Activated T-cell treated with anti-CD3 and anti-CD28 coated beads, Interleukin-2, amount 50 U/mL, for 4 hours (primary cell): ENCODE results near the gene ATP10A. TPM values are rescaled to one million over a fixed set of nuclear protein-coding genes. Genes with fewer than 3 reads are reported as not detected.
"Not testable (repeated sequence)": the region's sequence is repeated elsewhere in the genome, so short reads cannot be mapped to it uniquely, and the experiment has no call there.

ENCODE experiments used
- ATAC-seq, 2 donors: fragments of 200-7000 bp; cut with Tn5 transposase; one replicate each; pipeline ENCODE4 v1.10.0; 2021
- DNase-seq: peaks from one replicate; pipeline ENCODE4 v3.0.0-alpha.2; 2020
- H3K27me3 Mint-ChIP-seq: one replicate; pipeline ENCODE4 v1.8.0; 2021; ENCODE audit warnings: low read depth, mixed read lengths
- H3K36me3 Mint-ChIP-seq: one replicate; pipeline ENCODE4 v1.8.0; 2022; ENCODE audit warnings: mixed read lengths; ENCODE audit not compliant: insufficient read depth
- H3K4me1 Mint-ChIP-seq: one replicate; pipeline ENCODE4 v1.8.0; 2021; ENCODE audit warnings: low read depth, mixed read lengths
- H3K4me3 Mint-ChIP-seq: one replicate; pipeline ENCODE4 v1.8.0; 2021; ENCODE audit warnings: mild to moderate bottlenecking, moderate library complexity, mixed read lengths
- H3K9me3 Mint-ChIP-seq: one replicate; pipeline ENCODE4 v1.8.0; 2021; ENCODE audit warnings: mixed read lengths
- total RNA-seq, 3 donors: library from RNA; stranded (reverse); gene quantifications; one replicate each; pipeline ENCODE4 v1.2.1, GENCODE V29; 2021

The ATP10A gene
- total RNA-seq, 3 donors from 2014 or later, result 27.0 to 31.6 (median 31.3) TPM

DNA sequence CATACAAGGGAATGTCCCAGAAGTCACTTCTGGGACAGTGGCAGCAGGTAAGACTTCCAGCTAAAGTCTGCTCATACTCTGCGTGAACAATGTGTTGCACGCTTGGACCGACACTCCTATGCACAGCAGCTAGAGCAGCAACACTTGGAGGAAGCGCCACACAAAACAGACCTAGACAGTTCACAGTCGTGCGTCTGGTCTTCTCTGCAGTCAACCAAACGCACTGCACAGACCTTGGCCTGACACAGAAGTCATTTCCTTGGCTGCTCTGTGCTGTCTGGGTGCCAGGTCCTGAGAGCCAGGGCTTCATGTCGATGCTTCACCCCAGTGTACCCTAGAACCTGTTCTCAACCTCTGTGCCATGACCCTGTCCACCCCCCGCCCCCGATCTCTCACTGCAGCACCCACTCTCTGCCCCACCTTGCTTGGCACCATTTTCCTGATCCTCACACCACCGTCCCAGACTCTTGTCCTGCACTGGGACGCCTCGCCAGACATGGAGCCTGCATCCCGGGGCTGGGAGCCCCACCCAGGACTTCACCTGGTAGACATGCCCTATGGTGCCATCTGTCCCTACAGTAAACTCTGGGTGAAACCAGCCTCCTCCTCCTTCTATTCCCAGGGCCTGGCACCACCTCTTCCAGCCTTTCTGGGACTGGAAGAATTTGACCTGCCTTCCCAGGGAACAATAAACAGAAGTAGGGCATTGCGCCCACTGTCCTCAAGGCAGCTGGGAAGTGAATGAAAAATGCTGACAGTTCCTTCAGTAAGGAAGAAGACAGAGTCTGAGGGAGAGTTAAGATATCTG lies 3.1 kb downstream of the ATP10A start:
- peaks cover 71% of the 10 kb centered on the region for H3K4me1 Mint-ChIP-seq
- peak; percentile 39 to 44 for ATAC-seq
- H3K9me3 Mint-ChIP-seq, result no peaks in the 10 kb centered on the region
- H3K36me3 Mint-ChIP-seq, result peaks cover 30% of the 10 kb centered on the region
- DNase-seq, result peak; percentile 43
- H3K4me3 Mint-ChIP-seq, result peak overlapping the region; percentile 94
- peaks cover 2% of the 10 kb centered on the region for H3K27me3 Mint-ChIP-seq

DNA sequence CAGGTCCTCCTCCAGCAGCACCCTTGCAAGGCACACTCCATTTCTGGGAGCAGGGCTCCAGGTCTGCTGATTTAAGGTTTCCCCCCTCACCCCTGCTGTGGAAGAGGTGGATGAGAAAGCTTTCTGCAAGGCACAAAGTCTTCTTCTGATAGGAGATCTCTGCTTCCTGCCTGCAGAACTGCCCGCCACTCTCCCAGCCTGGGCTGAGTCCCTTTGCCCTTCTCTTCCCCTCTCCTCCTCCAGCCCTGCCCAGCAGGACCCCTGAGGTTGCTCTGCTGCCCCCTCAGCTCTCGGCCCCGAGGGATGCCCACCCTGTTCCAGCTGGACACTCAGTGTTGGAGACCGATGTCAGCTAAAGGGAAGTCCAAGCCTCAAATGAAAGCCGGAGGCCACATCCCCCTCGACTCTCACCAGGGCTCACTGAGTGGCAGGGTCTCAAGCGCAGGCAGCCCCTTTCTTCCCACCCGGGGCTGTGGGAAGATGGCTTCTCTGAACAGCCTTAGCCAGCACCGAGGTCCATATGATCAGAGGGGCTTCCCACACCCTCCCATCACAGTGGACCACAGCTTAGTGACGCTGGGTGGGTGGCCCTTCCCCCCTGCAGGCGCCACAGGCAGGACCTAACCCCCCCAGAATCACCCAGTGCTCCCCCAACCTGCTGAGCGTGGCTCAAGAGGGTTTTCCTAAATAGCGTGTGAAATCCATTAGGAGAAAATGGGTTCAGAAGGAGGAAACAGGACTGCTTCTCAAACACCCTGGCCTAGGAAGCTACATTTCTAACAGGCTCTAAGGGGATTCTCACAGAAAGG lies 4.0 kb downstream of the ATP10A start:
- H3K4me3 Mint-ChIP-seq, result peak overlapping the region; percentile 94
- peaks cover 2% of the 10 kb centered on the region for H3K27me3 Mint-ChIP-seq
- DNase-seq (no peak), ATAC-seq (no peak)
- H3K36me3 Mint-ChIP-seq, result peaks cover 31% of the 10 kb centered on the region
- H3K4me1 Mint-ChIP-seq, result peaks cover 79% of the 10 kb centered on the region
- H3K9me3 Mint-ChIP-seq, result no peaks in the 10 kb centered on the region

DNA sequence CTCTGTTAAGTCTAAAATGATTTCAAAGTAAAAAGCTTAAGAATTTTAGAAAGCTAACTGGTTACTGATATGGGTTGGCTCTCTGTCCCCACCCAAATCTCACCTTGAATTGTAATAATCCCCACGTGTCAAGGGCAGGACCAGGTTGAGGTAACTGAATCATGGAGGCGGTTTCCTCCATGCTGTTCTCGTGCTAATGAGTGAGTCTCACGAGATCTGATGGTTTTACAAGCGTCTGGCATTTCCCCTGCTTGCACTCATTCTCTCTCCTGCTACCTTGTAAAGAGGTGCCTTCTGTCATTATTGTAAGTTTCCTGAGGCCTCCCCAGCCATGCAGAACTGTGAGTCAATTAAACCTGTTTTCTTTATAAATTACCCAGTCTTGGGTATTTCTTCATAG lies 7.1 kb downstream of the ATP10A start:
- DNase-seq, H3K27me3 Mint-ChIP-seq, H3K4me3 Mint-ChIP-seq, H3K9me3 Mint-ChIP-seq: not testable (repeated sequence)
- peak; percentile 7 to 16 for ATAC-seq
- Mint-ChIP-seq H3K36me3 (peaks cover 32% of the 10 kb centered on the region), H3K4me1 (peaks cover 95% of the 10 kb centered on the region)

DNA sequence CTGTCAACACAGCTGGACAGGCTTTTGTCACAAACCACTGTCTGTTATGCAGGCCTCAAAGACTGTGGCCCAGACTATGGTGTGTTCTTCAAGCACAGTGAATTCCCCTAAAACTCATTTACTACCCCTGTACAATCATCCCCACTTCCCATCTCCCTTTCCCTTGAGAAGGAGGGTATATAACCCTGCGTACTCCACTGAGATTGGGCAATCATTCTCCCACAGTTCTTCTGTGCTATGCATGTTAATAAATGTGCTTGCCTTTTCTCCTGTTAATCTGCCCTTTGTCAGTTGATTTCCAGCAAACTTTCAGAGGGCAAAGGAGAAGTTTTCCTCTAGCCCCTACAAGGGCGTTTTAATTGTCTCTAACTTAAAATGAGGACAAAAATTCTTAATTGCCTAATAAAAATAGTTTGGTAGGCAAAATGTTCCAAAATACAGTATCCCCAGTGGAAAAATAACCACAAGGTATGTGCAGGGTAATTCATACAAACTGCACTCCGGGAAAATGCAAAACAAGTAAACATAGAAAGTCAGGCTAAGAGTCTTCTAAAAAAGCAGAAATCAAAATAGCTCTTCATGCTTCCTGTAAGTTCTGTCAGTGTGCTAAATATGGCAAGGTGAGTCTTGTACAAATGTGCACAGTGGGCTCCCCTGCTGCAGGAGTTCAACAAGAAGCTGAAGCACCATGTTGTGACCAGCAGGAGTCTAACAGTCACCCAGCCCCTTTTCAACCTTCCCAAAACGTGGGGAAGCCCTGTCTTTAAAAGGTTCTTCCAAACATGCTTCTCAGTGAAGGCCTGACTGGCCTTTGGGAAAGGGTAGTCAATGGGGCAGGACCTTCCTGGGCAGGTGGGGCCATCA lies 10.2 kb downstream of the ATP10A start:
- H3K36me3 Mint-ChIP-seq, result peaks cover 26% of the 10 kb centered on the region
- ATAC-seq, result no peak
- DNase-seq, result no peak
- H3K9me3 Mint-ChIP-seq, result no peaks in the 10 kb centered on the region
- no peaks in the 10 kb centered on the region for H3K27me3 Mint-ChIP-seq
- H3K4me1 Mint-ChIP-seq, result peaks cover 91% of the 10 kb centered on the region
- H3K4me3 Mint-ChIP-seq, result peak overlapping the region; percentile 66

DNA sequence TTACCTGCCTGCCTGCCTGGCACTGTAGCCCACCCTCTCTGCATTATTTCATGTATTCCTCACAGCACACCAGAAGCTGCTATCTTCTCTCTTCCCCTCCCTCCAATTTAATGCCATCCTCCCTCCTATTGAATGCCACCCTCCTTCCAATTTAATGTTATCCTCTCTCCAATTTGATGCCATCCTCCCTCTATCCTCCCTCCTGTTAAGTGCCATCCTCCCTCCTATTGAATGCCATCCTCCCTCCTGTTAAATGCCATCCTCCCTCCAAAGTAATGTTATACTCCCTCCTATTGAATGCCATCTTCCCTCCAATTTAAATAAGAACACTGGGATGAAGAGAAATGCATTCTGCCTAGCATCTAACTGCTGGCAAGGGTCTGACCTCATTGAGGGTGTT lies 11.1 kb downstream of the ATP10A start:
- ATAC-seq (no peak), DNase-seq (no peak)
- peak overlapping the region; percentile 66 for H3K4me3 Mint-ChIP-seq
- H3K27me3 Mint-ChIP-seq, result no peaks in the 10 kb centered on the region
- H3K36me3 Mint-ChIP-seq, result peaks cover 21% of the 10 kb centered on the region
- H3K9me3 Mint-ChIP-seq, result no peaks in the 10 kb centered on the region
- H3K4me1 Mint-ChIP-seq, result peaks cover 89% of the 10 kb centered on the region

DNA sequence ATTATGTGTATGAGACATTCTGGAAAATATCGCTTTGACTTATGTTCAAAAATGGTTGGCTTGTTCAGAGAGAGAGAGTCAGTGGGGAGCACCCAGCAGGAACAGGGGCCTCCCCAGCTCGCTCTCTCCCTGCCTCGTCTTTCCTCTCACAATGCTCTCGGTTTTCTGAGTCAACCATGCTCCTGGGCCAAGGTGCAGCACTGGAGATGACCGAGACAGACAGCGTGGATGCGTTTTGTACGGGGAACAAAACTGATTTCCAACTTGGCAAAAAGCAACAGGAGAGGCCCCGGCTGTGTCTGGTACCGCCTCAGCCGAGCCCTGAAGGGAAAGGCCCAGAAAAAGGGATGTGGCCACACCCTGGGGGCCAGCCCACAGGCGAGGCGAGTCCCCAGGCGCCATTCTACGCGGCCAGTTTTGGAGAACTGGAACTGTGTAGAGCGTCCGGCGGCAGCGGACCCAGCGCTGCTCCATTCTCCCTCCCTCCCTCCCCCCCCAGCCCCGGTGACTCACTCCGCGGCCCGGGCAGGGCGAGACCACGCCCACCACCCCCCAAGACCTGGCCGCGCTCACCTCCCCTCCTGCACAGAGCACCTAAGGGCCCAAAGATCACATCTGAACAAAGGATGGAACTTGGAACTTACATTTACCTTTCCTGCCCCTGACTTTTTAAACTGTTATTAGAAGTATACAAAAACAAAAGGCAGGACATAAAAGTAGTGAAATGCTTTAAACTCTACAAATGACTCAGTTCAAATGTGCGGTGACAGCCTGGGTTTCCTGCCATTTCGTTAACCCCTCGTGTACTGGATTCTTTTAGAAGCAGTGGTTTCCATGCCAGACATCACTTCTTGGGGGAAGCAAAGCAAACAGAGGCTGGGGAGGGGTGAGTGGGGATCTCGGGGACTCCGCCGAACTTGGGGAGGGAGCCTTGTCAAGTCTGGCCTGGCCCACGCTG lies 12.7 kb downstream of the ATP10A start:
- Mint-ChIP-seq H3K4me3 (peak overlapping the region; percentile 91), H3K4me1 (peaks cover 89% of the 10 kb centered on the region), H3K36me3 (peaks cover 10% of the 10 kb centered on the region), H3K27me3 (no peaks in the 10 kb centered on the region), H3K9me3 (no peaks in the 10 kb centered on the region)
- ATAC-seq, result peak; percentile 83 to 84
- DNase-seq, result peak; percentile 65

DNA sequence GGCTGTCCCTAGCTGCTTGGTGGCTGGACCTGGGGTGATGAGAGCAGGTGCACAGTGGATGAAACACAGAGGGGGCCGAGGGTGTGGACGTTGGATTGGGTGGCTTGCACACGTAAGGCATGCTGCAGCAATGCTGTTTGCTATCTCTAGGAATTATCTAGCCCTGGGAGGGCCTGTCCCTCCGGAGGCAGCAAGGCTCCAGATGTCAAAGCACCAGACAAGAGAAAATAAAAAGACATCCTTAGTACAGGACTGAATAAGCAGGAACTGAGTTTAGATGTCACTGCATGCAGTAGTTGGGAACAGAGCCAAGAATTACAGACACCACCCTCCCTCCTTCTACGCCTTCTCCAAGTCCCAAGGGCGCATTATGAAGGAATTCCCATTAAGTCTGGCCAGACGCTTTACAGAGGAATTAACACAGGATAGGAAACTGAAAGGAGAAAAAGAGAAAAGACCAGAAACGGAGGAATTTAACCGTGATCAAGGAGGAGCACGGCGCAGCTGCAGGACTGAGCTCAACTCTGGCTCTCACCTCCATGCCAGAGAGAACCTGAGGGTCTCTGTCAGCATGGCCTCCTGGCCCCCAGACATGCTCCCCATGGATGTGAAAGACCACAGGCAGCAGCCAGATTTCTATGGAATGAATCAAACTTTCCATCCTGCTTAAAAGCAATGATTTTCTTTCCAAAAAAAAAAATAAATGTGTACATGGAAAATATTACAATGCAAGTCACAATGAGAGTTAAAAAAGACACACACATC lies 13.8 kb downstream of the ATP10A start:
- ATAC-seq, result peak in 1 of 2 donors; percentile 16

DNA sequence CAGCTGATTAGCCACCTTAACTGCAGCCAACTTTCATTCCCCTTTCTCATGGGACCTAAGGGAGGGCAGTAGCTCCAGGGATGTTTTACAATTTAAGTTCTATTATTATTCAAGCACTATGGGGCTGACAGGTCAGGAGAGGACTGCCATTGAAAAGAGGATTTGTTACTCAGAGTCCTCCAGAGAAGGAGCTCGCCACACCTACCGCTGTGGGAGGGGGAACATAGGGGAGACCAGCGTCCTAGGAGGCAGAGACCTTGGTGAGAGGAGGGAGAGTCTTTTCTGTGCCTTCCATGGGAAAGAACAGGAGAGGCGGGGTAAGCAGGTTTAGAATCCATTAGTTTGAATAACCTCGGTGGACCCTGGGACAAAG lies 14.4 kb downstream of the ATP10A start:
- H3K27me3 Mint-ChIP-seq, result no peaks in the 10 kb centered on the region
- peaks cover 88% of the 10 kb centered on the region for H3K4me1 Mint-ChIP-seq
- no peak for DNase-seq
- H3K36me3 Mint-ChIP-seq, result peaks cover 12% of the 10 kb centered on the region
- H3K4me3 Mint-ChIP-seq, result peak overlapping the region; percentile 91
- no peaks in the 10 kb centered on the region for H3K9me3 Mint-ChIP-seq
- no peak for ATAC-seq

More for the DNA sequence above, 13.8 kb downstream of the ATP10A start:
- Mint-ChIP-seq H3K9me3 (no peaks in the 10 kb centered on the region), H3K4me1 (peaks cover 87% of the 10 kb centered on the region), H3K4me3 (peak overlapping the region; percentile 91), H3K27me3 (no peaks in the 10 kb centered on the region), H3K36me3 (peaks cover 10% of the 10 kb centered on the region)
- no peak for DNase-seq

DNA sequence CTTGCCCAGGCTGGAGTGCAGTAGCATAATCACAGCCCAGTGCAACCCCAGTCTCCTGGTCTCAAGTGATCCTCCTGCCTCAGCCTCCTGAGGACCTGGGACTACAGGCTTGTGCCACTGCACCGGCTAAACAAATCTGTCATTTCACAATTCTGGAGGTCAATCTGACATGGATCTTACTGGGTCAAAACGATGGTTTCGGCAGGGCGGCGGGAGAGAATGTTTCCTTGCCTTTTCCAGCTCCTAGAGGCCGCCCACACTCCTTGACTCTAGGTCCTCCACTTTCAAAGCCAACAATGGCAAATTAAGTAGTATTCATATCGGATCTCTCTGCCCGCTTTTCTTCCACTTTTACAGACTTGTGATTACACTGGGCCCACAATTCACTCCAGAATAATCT lies 14.8 kb downstream of the ATP10A start:
- H3K4me3 Mint-ChIP-seq, result peak overlapping the region; percentile 91
- H3K9me3 Mint-ChIP-seq, result no peaks in the 10 kb centered on the region
- no peaks in the 10 kb centered on the region for H3K27me3 Mint-ChIP-seq
- peaks cover 86% of the 10 kb centered on the region for H3K4me1 Mint-ChIP-seq
- H3K36me3 Mint-ChIP-seq, result peaks cover 15% of the 10 kb centered on the region
- no peak for DNase-seq
- no peak for ATAC-seq

DNA sequence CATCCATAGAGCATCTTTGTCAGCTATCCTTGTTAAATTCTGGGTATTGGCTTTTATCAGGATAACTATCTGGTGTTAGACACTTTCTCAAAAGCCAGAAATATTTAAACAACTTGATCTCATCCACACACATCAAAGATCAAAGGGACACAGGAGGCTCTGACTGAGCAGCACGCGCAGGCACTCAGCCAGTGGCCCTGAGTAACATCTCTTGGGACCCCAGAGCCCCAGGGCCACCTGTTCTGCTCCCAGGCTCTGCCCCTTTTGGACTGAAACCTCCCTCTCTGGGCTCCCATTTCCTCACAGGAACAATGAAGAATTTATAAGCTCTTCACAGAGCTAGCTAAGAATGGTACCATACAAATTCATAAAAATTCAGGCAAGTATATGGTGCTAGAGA lies 16.1 kb downstream of the ATP10A start:
- Mint-ChIP-seq H3K36me3 (peaks cover 11% of the 10 kb centered on the region), H3K9me3 (no peaks in the 10 kb centered on the region), H3K4me1 (peaks cover 81% of the 10 kb centered on the region), H3K27me3 (no peaks in the 10 kb centered on the region), H3K4me3 (peak overlapping the region; percentile 13)
- DNase-seq (no peak), ATAC-seq (no peak)

DNA sequence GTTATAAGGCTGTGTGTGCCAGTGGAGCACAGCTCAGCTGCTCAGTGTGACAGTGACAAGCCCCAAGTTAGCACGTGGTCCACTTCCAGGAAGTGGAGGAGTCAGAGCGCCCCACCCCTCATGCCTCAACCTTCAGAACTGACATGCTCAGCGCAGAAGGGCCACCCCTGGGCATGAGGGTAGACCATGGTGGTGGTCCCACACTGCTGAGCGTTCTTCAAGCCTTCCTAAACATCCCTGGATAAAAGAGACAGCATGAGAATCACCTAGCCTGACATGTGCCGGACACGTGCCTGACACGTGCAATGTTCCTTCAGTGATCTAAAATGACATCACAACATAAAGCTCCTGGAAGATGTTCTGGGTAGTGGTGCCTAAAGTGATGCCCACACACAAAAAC lies 16.8 kb downstream of the ATP10A start:
- peak; percentile 37 to 43 for ATAC-seq
- H3K4me1 Mint-ChIP-seq, result peaks cover 79% of the 10 kb centered on the region
- H3K4me3 Mint-ChIP-seq, result peak overlapping the region; percentile 24
- DNase-seq, result peak; percentile 71
- H3K36me3 Mint-ChIP-seq, result peaks cover 11% of the 10 kb centered on the region
- no peaks in the 10 kb centered on the region for H3K9me3 Mint-ChIP-seq
- no peaks in the 10 kb centered on the region for H3K27me3 Mint-ChIP-seq

DNA sequence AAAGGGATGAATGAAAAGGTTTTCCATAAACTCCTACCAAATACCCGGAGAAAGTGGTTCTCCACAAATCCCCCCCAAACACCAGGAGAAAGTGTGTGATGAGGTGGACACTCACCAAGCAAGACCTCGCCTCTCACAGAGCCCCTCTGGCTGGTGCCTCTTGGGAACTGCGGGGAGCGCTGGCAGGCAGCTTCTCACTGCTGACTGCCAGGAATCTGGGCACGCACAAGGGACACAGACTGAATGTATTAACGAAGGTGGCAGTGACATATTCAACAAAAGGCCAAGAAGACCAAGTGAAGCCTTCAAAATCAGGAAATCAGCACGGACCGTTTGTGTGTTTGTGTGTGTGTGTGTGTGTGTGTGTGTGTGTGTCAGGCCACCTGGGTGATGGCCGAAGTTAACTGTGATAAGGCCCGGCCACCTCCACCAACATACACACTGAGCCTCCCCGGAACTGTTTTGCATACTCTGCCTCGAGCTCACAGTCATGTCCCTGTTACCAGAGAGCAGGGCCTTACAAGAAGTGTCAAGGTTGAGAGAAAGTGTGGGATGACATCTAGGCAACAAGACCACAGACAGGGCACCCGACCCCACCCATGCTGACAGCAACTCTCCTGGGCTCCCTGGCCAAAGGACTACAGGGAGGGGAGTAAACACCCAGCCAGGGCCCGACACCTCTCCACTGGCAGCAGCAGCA lies 18.0 kb downstream of the ATP10A start:
- Mint-ChIP-seq H3K4me3 (peak overlapping the region; percentile 38), H3K36me3 (peaks cover 18% of the 10 kb centered on the region), H3K4me1 (peaks cover 72% of the 10 kb centered on the region), H3K27me3 (no peaks in the 10 kb centered on the region), H3K9me3 (no peaks in the 10 kb centered on the region)
- no peak for ATAC-seq
- no peak for DNase-seq
